Measurements from ENCODE around the gene SLC35F5. TPM values are rescaled to one million over a fixed set of nuclear protein-coding genes. Genes with fewer than 3 reads are reported as not detected.
A peak's percentile ranks its signal among the peaks of the same experiment; 100 is the strongest.
"Not testable (repeated sequence)": the region's sequence is repeated elsewhere in the genome, so short reads cannot be mapped to it uniquely, and the experiment has no call there.

The SLC35F5 gene
- polyA plus RNA-seq (ENCODE audit: insufficient read length in 4 of 4), result 100 to 1,000 TPM in 3 of 4 donors, 10 to 100 TPM in 1; 86.1 to 146 (median 130) TPM

- DNase-seq (ENCODE audit: low read depth in 4 of 4, low spot score in 3 of 4), result peak; percentile 80 to 87 (median 84)
Observed at GRCh38 chr2:113756355-113757137, at the start of gene SLC35F5. TSS of gene SLC35F5 (minus strand) at chr2:113756642. CDS start at chr2:113756409, 233 bp downstream.

- DNase-seq (ENCODE audit: low read depth in 4 of 4, low spot score in 3 of 4), result no peak
Observed at GRCh38 chr2:113799375-113799774, 42.9 kb upstream of the SLC35F5 start.

GRCh38 chr2:113797237-113797636 is 40.8 kb upstream of the SLC35F5 start:
- DNase-seq (ENCODE audit: low read depth in 4 of 4, low spot score in 3 of 4), result no peak

GRCh38 chr2:113796592-113797175 is 40.2 kb upstream of the SLC35F5 start:
- no peak for DNase-seq (ENCODE audit: low read depth in 4 of 4, low spot score in 3 of 4)

GRCh38 chr2:113795405-113795920 is 39.0 kb upstream of the SLC35F5 start:
- no peak for DNase-seq (ENCODE audit: low read depth in 4 of 4, low spot score in 3 of 4)

- peak in 3 of 4 donors; percentile 16 to 39 (median 30) for DNase-seq (ENCODE audit: low read depth in 4 of 4, low spot score in 3 of 4)
Observed at GRCh38 chr2:113791697-113792590, 35.5 kb upstream of the SLC35F5 start.

- DNase-seq (ENCODE audit: low read depth in 4 of 4, low spot score in 3 of 4), result no peak
Observed at GRCh38 chr2:113784823-113785744, 28.6 kb upstream of the SLC35F5 start.

- DNase-seq (ENCODE audit: low read depth in 4 of 4, low spot score in 3 of 4), result no peak
Observed at GRCh38 chr2:113780472-113780871, 24.0 kb upstream of the SLC35F5 start.

- no peak for DNase-seq (ENCODE audit: low read depth in 4 of 4, low spot score in 3 of 4)
Observed at GRCh38 chr2:113777371-113777770, 20.9 kb upstream of the SLC35F5 start.

GRCh38 chr2:113776949-113777348 is 20.5 kb upstream of the SLC35F5 start:
- no peak for DNase-seq (ENCODE audit: low read depth in 4 of 4, low spot score in 3 of 4)

- not testable (repeated sequence) for DNase-seq (ENCODE audit: low read depth in 4 of 4, low spot score in 3 of 4)
Observed at GRCh38 chr2:113774616-113775015, 18.2 kb upstream of the SLC35F5 start.

GRCh38 chr2:113770929-113771328 is 14.5 kb upstream of the SLC35F5 start:
- DNase-seq (ENCODE audit: low read depth in 4 of 4, low spot score in 3 of 4), result no peak

GRCh38 chr2:113769555-113769954 is 13.1 kb upstream of the SLC35F5 start:
- DNase-seq (ENCODE audit: low read depth in 4 of 4, low spot score in 3 of 4), result no peak

- no peak for DNase-seq (ENCODE audit: low read depth in 4 of 4, low spot score in 3 of 4)
Observed at GRCh38 chr2:113768770-113769169, 12.3 kb upstream of the SLC35F5 start.

- DNase-seq (ENCODE audit: low read depth in 4 of 4, low spot score in 3 of 4), result no peak
Observed at GRCh38 chr2:113767811-113768460, 11.5 kb upstream of the SLC35F5 start.

GRCh38 chr2:113765276-113765675 is 8.8 kb upstream of the SLC35F5 start:
- DNase-seq (ENCODE audit: low read depth in 4 of 4, low spot score in 3 of 4), result no peak

GRCh38 chr2:113762377-113763118 is 6.1 kb upstream of the SLC35F5 start:
- DNase-seq (ENCODE audit: low read depth in 4 of 4, low spot score in 3 of 4), result no peak

GRCh38 chr2:113760400-113760799 is 4.0 kb upstream of the SLC35F5 start:
- DNase-seq (ENCODE audit: low read depth in 4 of 4, low spot score in 3 of 4), result no peak
